Stimulated activated naive CD8-positive, alpha-beta T cell treated with anti-CD3 and anti-CD28 coated beads, Interleukin-15, amount 100 ng/mL, for 72 hours (primary cell): Measurements from ENCODE around the gene SLC6A8.
"Not testable (repeated sequence)": the region's sequence is repeated elsewhere in the genome, so short reads cannot be mapped to it uniquely, and the experiment has no call there.

ENCODE experiments used
- ATAC-seq: fragments of 150-1000 bp; cut with Tn5 transposase; 2 replicates; pipeline ENCODE4 v1.10.0; 2021; ENCODE audit warnings: mild to moderate bottlenecking, moderate library complexity
- DNase-seq, 2 donors: peaks; one replicate each; pipeline ENCODE4 v3.0.0; 2021 to 2022
- H3K27ac Mint-ChIP-seq, 2 donors: one replicate each; pipeline ENCODE4 v1.8.0; 2022; ENCODE audit warnings: mild to moderate bottlenecking in 2 of 2, mixed read lengths in 2 of 2, moderate library complexity in 2 of 2
- H3K27me3 Mint-ChIP-seq: one replicate; pipeline ENCODE4 v1.8.0; 2022; ENCODE audit warnings: mixed read lengths
- H3K4me1 Mint-ChIP-seq: one replicate; pipeline ENCODE4 v1.8.0; 2022; ENCODE audit warnings: mild to moderate bottlenecking, mixed read lengths
- H3K4me3 Mint-ChIP-seq, 2 donors: one replicate each; pipeline ENCODE4 v1.8.0; 2022; ENCODE audit warnings: mild to moderate bottlenecking in 2 of 2, mixed read lengths in 2 of 2, moderate library complexity in 1 of 2
- H3K9me3 Mint-ChIP-seq, 2 donors: one replicate each; pipeline ENCODE4 v1.8.0; 2022; ENCODE audit warnings: mixed read lengths in 2 of 2

The SLC6A8 gene

DNA sequence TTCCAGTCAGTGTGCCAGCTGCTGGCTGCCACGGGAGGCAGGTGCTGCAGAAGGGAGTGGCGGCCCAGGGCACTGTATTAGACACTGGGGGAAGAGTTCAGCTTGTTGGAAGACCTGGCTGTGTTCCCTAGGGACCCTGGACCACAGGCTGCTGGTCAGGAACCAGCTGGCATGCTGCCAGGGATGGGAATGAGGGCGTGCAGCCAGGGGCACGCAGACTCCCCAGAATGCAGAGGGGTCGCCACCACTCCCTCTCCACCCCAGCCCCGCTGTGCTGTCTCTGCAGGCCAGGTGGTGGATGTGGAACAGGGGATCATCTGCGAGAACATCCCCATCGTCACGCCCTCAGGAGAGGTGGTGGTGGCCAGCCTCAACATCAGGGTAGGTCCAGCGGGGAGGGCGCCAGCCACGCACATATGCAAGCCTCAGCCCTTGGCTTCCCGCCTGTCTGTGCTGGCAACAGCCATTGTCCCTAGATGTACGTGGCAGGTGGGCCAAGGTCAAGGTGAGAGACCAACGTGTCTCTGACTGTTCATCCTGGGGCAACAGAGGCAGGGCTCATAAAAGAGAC, 49.2 kb downstream of the SLC6A8 start:
- Mint-ChIP-seq H3K27ac (no peak overlapping the region), H3K4me1 (peaks cover 32% of the 10 kb centered on the region), H3K27me3 (no peaks in the 10 kb centered on the region), H3K9me3 (peaks cover under 1 to 3% of the 10 kb centered on the region in 2 donors), H3K4me3 (no peak overlapping the region)
- DNase-seq = no peak
- no peak for ATAC-seq

DNA sequence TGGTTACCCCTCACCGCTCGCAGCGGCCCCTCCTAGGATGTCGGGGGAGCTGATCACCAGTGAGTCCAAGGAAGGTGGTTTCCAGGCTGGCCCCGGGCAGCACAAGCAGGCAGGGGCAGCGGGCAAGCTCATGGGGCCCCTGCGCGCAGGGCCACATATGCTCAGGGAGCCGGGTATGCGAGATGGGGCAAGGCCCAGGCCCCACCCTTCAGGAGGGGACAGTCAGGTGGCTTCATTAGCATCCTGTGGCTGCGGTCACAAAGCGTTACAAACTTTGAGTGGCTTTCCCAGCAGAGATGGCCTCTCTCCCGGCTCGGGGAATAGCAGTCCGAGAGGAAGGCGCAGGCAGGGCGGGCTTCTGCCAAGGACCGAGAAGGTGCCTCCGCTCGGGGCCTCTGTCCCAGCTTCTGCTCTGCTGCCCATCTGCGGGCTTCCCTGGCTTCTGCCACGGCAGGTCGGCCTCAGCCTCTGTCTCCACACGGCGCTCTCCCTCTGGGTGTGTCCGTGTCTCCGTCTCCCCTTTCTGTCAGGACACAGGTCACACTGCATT, 50.4 kb downstream of the SLC6A8 start:
- H3K4me3 Mint-ChIP-seq = no peak overlapping the region
- H3K27ac Mint-ChIP-seq = no peak overlapping the region
- no peaks in the 10 kb centered on the region for H3K9me3 Mint-ChIP-seq
- peaks cover 31% of the 10 kb centered on the region for H3K4me1 Mint-ChIP-seq
- no peak for DNase-seq
- no peak for ATAC-seq
- no peaks in the 10 kb centered on the region for H3K27me3 Mint-ChIP-seq

DNA sequence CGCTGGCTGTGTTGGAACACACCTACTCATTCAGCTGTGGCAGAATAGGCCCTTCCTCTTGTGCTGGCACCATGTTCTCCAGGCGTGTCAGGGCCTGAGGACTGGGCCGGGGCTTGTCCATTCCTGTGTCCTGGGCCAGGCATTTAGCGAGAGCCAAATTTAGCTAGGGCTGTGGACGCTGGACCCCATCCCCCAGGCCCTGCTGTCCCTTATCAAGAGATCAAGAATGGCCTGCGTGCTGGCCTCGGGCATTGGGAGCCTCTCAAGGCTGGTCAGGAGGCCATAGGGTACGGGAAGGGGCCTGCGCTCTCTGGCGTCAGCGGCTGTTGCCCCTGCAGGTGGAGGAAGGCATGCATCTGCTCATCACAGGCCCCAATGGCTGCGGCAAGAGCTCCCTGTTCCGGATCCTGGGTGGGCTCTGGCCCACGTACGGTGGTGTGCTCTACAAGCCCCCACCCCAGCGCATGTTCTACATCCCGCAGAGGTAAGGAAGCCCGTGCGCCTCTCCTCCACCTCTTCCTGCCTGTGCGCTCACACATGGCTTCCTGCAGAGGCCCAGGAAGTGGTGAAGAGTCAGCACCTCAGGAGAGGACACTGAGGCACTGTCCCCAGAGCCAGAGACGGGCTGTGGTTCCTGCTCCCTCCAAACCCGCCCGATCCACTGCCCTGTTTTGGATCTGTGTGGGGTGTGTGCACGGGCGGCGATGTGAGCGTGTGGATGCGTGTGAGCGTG, 52.2 kb downstream of the SLC6A8 start:
- ATAC-seq (peak; percentile 75), DNase-seq (peak in 1 of 2 donors; percentile 19)
- H3K4me3 Mint-ChIP-seq = peak overlapping the region in 1 of 2 donors; percentile 63
- H3K27ac Mint-ChIP-seq = peak overlapping the region; percentile 57 to 86
- peaks cover 28% of the 10 kb centered on the region for H3K4me1 Mint-ChIP-seq
- H3K9me3 Mint-ChIP-seq = no peaks in the 10 kb centered on the region
- H3K27me3 Mint-ChIP-seq = peaks cover 6% of the 10 kb centered on the region

DNA sequence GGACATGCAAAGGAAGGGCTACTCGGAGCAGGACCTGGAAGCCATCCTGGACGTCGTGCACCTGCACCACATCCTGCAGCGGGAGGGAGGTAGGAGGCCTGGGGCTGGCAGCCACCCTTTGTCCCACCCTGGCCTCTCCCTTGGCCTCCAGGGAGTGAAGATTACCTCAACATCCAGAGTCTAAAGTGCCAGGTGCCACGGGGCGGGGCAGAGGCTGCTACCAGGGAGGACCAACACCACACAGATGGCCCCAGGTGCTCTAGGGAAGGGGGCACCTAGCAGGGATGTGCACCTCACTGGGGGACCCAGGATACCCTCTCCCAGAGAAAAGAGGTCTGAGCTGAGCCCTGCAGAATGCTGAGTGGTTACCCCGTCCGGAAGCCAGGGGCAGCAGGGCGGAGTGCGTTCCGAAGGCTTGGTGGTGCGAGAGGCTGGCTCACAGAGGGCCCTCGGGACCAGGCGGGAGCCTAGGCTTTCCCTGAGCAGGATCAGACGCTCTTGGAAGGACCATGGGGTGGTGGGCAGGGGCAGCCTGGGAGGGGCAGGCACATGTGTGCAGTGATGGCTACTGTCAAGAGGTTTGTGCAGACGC, 53.0 kb downstream of the SLC6A8 start:
- Mint-ChIP-seq H3K9me3 (no peaks in the 10 kb centered on the region), H3K27ac (peak overlapping the region; percentile 57 to 86), H3K4me3 (peak overlapping the region in 1 of 2 donors; percentile 63), H3K27me3 (peaks cover 9% of the 10 kb centered on the region), H3K4me1 (peaks cover 20% of the 10 kb centered on the region)
- no peak for ATAC-seq
- DNase-seq = no peak

DNA sequence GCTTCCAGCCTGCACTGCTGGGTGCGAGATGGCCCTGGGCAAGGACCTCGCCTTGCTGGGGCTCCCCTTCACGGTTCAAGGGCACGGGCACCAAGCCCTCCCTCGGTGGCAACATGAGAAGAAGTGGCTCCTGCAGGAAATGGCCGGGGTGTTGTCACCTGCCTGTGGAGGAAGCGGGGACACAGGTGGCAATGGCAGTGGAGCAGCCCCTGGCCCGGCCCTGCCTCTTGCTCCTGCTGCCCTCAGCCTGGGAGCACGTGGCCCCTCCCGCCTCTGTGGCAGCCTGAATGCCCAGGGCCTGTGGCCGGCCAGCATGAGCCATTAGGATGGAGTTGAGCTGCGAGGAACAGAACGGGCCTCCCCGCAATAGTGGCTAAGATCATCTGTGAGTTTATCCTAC, 53.7 kb downstream of the SLC6A8 start:
- H3K4me3 Mint-ChIP-seq = no peak overlapping the region
- no peak for ATAC-seq
- H3K27me3 Mint-ChIP-seq = peaks cover 13% of the 10 kb centered on the region

DNA sequence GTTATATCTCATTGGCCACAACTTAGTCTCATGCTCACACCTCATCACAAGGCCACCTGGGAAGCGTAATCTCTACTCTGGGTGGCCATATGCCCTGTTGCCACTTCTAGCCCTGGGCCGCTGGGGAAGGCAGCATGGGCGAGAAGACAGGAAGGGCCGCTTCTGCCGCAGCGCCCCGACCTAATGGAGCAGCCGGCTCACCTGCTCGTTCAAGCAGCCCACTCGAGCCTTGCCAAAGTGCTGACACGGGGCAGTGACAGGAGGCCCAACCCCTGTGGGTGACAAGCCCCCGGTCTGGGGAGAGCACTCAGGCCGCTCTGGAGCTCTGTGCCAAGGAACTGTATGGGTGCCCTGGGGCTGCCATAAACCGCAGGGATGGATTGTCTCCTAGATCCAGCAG, 54.4 kb downstream of the SLC6A8 start:
- H3K27me3 Mint-ChIP-seq = peaks cover 17% of the 10 kb centered on the region
- H3K9me3 Mint-ChIP-seq, DNase-seq, ATAC-seq, H3K27ac Mint-ChIP-seq, H3K4me3 Mint-ChIP-seq: not testable (repeated sequence)
- H3K4me1 Mint-ChIP-seq = peaks cover 20% of the 10 kb centered on the region

More for the DNA sequence above, 53.7 kb downstream of the SLC6A8 start:
- DNase-seq = no peak
- Mint-ChIP-seq H3K27ac (no peak overlapping the region), H3K4me1 (peaks cover 20% of the 10 kb centered on the region), H3K9me3 (no peaks in the 10 kb centered on the region)

DNA sequence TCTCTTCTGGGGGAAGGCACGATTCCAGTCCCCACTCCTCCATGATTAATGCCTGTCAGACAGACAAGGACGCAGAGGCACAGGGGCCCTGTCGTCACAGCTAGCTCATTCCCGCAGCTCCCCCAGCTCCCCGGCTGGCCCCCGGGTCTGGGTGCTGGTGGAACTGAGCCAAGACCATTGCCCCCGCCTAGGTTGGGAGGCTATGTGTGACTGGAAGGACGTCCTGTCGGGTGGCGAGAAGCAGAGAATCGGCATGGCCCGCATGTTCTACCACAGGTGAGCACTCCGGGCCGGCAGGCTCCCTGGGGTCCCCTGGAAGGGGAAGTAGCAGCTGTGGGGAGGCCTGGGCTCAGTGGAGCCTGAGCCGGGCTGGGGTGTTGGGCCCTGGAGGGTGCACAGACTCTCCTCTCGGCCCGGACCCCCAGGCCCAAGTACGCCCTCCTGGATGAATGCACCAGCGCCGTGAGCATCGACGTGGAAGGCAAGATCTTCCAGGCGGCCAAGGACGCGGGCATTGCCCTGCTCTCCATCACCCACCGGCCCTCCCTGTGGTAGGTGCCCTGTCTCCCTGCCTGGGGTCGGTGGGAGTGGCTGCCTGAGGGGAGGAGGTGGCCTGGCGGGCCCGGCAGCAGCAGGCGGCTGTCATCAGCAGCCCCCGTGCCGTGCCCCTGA, 55.2 kb downstream of the SLC6A8 start:
- H3K4me3 Mint-ChIP-seq, DNase-seq, H3K27ac Mint-ChIP-seq, H3K9me3 Mint-ChIP-seq, ATAC-seq: not testable (repeated sequence)
- H3K4me1 Mint-ChIP-seq = peaks cover 20% of the 10 kb centered on the region
- peaks cover 17% of the 10 kb centered on the region for H3K27me3 Mint-ChIP-seq

DNA sequence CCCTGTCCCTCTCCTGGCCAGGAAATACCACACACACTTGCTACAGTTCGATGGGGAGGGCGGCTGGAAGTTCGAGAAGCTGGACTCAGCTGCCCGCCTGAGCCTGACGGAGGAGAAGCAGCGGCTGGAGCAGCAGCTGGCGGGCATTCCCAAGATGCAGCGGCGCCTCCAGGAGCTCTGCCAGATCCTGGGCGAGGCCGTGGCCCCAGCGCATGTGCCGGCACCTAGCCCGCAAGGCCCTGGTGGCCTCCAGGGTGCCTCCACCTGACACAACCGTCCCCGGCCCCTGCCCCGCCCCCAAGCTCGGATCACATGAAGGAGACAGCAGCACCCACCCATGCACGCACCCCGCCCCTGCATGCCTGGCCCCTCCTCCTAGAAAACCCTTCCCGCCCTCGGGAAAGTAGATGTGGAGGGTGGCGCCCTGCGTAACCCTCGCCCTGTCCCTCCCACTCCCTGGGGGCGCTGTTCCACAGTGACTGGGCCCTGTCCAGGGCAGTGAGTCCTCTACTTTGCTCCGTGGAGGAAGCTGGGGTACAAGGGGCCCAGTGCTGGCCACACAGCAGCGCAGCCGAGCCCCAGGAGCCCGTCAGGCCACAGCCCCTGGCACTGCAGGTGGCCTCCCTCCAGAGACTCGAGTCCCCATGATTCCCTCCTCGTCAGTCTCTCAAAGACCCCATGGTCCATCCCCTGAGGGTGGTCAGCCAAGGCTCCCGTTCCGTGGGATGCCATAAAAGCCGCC, 55.9 kb downstream of the SLC6A8 start:
- not testable (repeated sequence) for DNase-seq, H3K9me3 Mint-ChIP-seq, ATAC-seq, H3K27ac Mint-ChIP-seq, H3K4me3 Mint-ChIP-seq
- H3K27me3 Mint-ChIP-seq = peaks cover 17% of the 10 kb centered on the region
- peaks cover 20% of the 10 kb centered on the region for H3K4me1 Mint-ChIP-seq

DNA sequence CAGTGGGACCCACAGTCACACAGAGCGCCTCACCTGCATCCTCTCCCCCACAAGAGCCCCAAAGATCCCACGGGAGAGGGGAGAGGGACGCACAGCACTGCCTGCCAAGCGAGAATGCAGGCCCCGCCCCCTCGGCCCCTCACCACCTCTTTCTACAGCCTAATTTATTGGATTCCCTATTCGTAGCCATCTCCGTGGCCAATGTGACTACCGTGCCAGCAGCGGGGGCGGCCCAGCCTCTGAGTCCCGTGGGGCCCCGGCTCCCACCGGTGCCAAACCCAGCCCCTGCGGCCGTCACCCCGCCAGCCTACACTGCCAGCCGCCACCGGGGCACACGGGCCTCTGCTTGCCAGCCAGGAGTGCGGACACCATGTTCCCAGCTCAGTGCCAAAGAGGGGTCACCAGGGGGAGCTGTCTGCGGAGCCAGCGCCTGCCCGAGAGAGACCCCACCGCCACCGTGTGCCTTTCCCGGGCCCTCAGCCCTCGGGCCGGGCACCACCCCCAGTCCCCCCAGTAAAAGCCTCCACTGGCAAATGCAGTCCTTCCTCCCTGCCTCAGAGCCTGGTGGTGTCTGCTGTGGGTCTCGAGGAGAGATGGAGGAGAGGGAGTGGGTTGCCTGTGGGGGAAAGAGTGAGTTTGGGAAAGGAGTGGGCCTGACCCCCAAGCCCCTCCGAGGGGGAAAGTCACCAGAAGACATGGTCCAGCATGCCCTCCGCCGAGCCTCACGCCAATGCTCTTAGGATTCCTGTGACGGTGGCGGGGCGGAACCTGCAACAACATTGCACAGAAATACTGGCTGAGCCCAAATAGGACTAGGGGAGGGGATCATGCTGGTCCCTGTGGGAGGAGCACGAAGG, 56.7 kb downstream of the SLC6A8 start:
- no peaks in the 10 kb centered on the region for H3K9me3 Mint-ChIP-seq
- peaks cover 17% of the 10 kb centered on the region for H3K27me3 Mint-ChIP-seq
- H3K4me3 Mint-ChIP-seq = peak overlapping the region in 1 of 2 donors; percentile 26
- H3K27ac Mint-ChIP-seq = no peak overlapping the region
- DNase-seq (no peak), ATAC-seq (no peak)
- H3K4me1 Mint-ChIP-seq = peaks cover 19% of the 10 kb centered on the region

DNA sequence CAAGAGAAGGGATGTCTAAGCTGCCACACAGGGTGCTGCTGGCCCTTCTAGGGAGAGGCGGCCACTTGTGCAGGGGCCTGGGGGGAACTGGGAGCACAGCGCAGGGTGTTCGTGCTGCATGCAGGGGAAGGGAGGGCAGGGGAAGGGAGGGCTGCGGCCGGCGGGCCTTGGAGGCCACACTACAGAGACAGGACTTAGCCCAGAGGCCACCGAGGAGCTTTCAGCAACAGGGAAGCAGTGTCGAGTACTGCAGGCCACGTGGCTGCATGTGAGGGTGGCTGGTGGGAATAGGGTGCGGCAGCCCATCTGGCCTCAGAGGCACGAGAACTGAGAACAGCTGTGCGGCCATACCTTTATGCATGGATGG, 57.3 kb downstream of the SLC6A8 start:
- DNase-seq, ATAC-seq, H3K4me3 Mint-ChIP-seq, H3K9me3 Mint-ChIP-seq, H3K27ac Mint-ChIP-seq: not testable (repeated sequence)
- H3K4me1 Mint-ChIP-seq = peaks cover 13% of the 10 kb centered on the region
- peaks cover 17% of the 10 kb centered on the region for H3K27me3 Mint-ChIP-seq
